Hepatocyte (in vitro differentiated cells): ENCODE measurements around the gene SLC19A1. TPM values are rescaled to one million over a fixed set of nuclear protein-coding genes. Genes with fewer than 3 reads are reported as not detected.

ENCODE experiments used
- DNase-seq: peaks from one replicate; pipeline ENCODE4 v3.0.0-alpha.2; 2016; ENCODE audit warnings: low spot score
- H2AFZ ChIP-seq: fragments of 200-600 bp; sonication (generic); 2 replicates; pipeline ENCODE4 v1.6.0; 2016; ENCODE audit warnings: antibody characterized with exemption, mild to moderate bottlenecking
- H3K27ac ChIP-seq: fragments of 200-600 bp; sonication (generic); 2 replicates; pipeline ENCODE4 v1.5.1; 2016; ENCODE audit warnings: mild to moderate bottlenecking
- H3K27me3 ChIP-seq: fragments of 200-600 bp; sonication (generic); 2 replicates; pipeline ENCODE4 v1.6.1; 2016
- H3K36me3 ChIP-seq: fragments of 200-600 bp; sonication (generic); replicated peaks from 2 replicates; pipeline ENCODE4 v1.5.1; 2016; ENCODE audit warnings: low read depth; ENCODE audit not compliant: insufficient read depth
- H3K4me1 ChIP-seq: fragments of 200-600 bp; sonication (generic); 2 replicates; pipeline ENCODE4 v1.5.1; 2016; ENCODE audit warnings: mild to moderate bottlenecking, moderate library complexity; ENCODE audit not compliant: insufficient read depth
- H3K4me2 ChIP-seq: fragments of 200-600 bp; sonication (generic); 2 replicates; pipeline ENCODE4 v1.6.0; 2016
- H3K4me3 ChIP-seq: fragments of 200-600 bp; sonication (generic); 2 replicates; pipeline ENCODE4 v1.5.1; 2016; ENCODE audit warnings: mild to moderate bottlenecking
- H3K79me2 ChIP-seq: fragments of 200-600 bp; sonication (generic); 2 replicates; pipeline ENCODE4 v1.6.0; 2017; ENCODE audit warnings: mild to moderate bottlenecking
- H3K9me2 ChIP-seq: fragments of 200-600 bp; sonication (generic); replicated peaks from 2 replicates; pipeline ENCODE4 v1.6.0; 2017; ENCODE audit warnings: mild to moderate bottlenecking; ENCODE audit not compliant: insufficient read depth
- H3K9me3 ChIP-seq: fragments of 200-600 bp; sonication (generic); 2 replicates; pipeline ENCODE4 v1.5.1; 2016; ENCODE audit warnings: low read depth, mild to moderate bottlenecking
- H4K20me1 ChIP-seq: fragments of 200-600 bp; sonication (generic); 2 replicates; pipeline ENCODE4 v1.6.0; 2016; ENCODE audit warnings: mild to moderate bottlenecking; ENCODE audit not compliant: insufficient read depth, poor library complexity, severe bottlenecking
- EZH2 ChIP-seq: fragments of 200-600 bp; sonication (generic); IDR thresholded peaks from 2 replicates; pipeline ENCODE4 v1.6.1; 2016; ENCODE audit warnings: antibody characterized with exemption, mild to moderate bottlenecking, borderline replicate concordance
- EZH2phosphoT487 ChIP-seq: fragments of 200-600 bp; sonication (generic); IDR thresholded peaks from one replicate; pipeline ENCODE4 v1.6.1; 2018; ENCODE audit warnings: antibody characterized with exemption, mild to moderate bottlenecking, low read depth, moderate library complexity; ENCODE audit not compliant: unreplicated experiment, severe bottlenecking
- WGBS: methylation state at CpG from one replicate; pipeline ENCODE4 v1.1.6; 2016; ENCODE audit warnings: low lambda C conversion rate; ENCODE audit errors: missing lambda C conversion rate; 5-methylcytosine and 5-hydroxymethylcytosine counted together
- polyA plus RNA-seq: library from polyadenylated mRNA; unstranded; fragments of >200 nt; fragmentation: Nextera tagmentation; extraction: Ambion mirVana; gene quantifications from 2 replicates; pipeline ENCODE4 v1.2.1, GENCODE V29; 2016
- total RNA-seq: library from RNA; depleted of rRNA; stranded (reverse); fragments of >200 nt; gene quantifications from 2 replicates; pipeline ENCODE4 v1.2.3, GENCODE V29; 2014
- TF ChIP-seq, protein P1 (sequence below): fragments of 200-600 bp; sonication (generic); IDR thresholded peaks from 2 replicates; pipeline ENCODE4 v1.5.1; 2016; ENCODE audit warnings: antibody characterized with exemption, mild to moderate bottlenecking; ENCODE audit not compliant: poor library complexity

The SLC19A1 gene
- total and polyA plus RNA-seq, 2 experiments from 2014 or later = 7.7 to 24.8 TPM

DNA sequence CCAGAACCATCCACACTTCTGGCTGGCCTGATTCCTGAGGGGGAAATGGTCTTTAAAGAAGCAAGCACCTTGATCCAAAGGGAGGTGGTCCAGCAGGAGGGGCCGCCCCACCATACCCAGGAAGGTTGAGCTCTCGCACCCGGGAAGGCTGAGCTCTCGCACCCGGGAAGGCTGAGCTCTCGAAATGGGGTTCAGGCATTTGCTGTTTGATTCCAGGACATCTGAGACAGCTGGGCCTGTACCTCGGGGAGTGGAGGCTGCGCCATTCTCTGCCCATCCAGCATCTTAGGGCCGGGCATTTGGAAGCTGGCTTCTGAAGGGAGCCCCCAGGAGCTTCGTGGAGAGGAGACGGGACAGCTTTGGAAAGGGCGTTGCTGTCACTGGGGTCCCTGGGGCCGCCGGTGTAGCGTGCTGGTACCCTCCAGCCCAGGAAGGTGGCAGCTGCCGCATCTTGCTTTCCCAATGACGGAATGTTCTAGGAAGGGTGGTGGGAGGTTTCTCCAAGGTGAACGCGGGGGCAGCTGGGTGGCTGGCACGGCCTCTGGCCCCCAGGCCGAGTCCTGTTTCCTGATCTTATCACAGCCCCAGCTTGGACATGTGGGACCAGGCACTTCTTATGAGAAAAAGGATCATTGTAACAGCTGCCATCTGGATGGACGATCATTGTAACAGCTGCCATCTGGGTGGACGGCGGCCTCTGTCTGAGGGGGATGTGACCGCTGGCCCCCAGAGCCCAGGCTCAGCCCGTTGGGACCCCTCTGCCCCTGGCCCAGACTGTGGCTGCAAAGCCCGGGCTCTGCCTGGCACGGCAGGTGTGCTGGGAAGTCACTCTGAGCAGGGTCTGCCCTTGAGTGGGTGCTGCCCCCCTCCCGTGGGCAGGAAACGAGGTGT lies 75.7 kb downstream of the SLC19A1 start:
- no peak for DNase-seq
- 93% methylated on average over 26 of the region's 30 CpGs for WGBS
- no peaks in the 10 kb centered on the region for H3K27me3 ChIP-seq
- TF ChIP-seq EZH2phosphoT487 (no peak), EZH2 (no peak)
- TF ChIP-seq, protein P1, sequence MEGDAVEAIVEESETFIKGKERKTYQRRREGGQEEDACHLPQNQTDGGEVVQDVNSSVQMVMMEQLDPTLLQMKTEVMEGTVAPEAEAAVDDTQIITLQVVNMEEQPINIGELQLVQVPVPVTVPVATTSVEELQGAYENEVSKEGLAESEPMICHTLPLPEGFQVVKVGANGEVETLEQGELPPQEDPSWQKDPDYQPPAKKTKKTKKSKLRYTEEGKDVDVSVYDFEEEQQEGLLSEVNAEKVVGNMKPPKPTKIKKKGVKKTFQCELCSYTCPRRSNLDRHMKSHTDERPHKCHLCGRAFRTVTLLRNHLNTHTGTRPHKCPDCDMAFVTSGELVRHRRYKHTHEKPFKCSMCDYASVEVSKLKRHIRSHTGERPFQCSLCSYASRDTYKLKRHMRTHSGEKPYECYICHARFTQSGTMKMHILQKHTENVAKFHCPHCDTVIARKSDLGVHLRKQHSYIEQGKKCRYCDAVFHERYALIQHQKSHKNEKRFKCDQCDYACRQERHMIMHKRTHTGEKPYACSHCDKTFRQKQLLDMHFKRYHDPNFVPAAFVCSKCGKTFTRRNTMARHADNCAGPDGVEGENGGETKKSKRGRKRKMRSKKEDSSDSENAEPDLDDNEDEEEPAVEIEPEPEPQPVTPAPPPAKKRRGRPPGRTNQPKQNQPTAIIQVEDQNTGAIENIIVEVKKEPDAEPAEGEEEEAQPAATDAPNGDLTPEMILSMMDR = no peak
- no peak overlapping the region for H2AFZ ChIP-seq
- H3K4me2 ChIP-seq = no peak overlapping the region
- peaks cover 11% of the 10 kb centered on the region for H3K9me3 ChIP-seq
- peaks cover 25% of the 10 kb centered on the region for H3K4me1 ChIP-seq
- no peaks in the 10 kb centered on the region for H3K9me2 ChIP-seq
- no peak overlapping the region for H3K27ac ChIP-seq
- H3K79me2 ChIP-seq = peaks cover 21% of the 10 kb centered on the region
- no peak overlapping the region for H3K4me3 ChIP-seq
- no peaks in the 10 kb centered on the region for H3K36me3 ChIP-seq
- H4K20me1 ChIP-seq = no peaks in the 10 kb centered on the region

DNA sequence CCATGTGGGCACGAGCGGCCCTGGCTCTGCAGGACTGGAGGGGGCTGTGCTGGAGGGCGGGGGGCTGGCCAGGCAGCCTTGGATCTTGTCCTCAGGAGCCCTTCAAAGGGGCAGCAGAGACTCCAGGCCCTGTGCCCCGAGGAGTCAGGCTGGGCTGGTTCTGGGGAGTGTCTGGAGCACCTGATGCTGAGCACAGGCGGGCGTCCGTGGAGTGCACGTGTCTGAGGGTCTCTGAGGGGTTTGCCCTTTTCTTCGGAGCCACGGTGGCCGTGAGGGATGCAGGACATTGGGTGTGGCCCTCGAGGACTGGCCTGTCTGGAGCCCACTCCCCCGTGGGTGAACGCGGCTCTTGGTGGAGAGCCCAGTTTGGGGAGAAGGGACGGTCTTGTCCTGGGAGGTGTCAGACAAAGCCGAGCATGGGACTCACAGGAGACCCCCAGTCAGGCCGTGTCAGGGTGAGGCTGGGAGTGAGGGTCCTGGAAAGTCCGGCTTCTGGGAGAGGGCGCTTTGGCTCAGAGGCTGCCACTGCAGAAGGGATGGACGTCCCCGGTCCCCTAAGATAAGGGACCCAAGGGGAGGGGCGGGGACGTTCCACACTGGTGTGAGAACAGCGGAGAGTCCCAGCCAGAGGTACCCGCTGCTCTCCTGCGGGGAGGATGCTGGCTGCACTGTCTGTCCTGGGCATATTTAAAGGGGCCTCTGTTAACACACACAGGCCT lies 76.5 kb downstream of the SLC19A1 start:
- TF ChIP-seq EZH2 (no peak), EZH2phosphoT487 (no peak)
- TF ChIP-seq, protein P1 = no peak
- H3K4me3 ChIP-seq = no peak overlapping the region
- 91% methylated on average over 22 of the region's 27 CpGs for WGBS

DNA sequence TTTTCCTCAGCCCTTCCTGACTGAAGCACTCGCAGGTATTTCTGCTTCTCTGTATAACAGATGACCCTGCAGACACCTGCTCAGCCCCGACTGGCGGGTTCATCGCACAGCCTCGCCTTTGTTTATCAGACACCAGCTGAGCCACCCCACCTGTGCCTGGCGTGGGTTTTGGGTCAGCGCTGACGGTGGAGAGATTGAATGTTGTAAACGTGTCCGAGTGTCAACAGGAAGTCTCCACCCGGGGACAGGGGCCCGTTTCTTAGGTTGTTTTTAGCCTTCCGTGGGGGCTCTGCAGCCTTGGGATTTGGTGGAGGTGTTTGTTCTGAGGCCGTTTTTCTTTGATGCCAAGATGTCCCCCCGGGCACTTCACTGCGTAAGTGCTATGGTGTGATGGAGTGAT lies 77.1 kb downstream of the SLC19A1 start:
- H3K9me3 ChIP-seq = peaks cover 11% of the 10 kb centered on the region
- no peaks in the 10 kb centered on the region for H3K27me3 ChIP-seq
- no peak overlapping the region for H3K4me2 ChIP-seq
- no peak overlapping the region for H3K4me3 ChIP-seq
- H3K79me2 ChIP-seq = peaks cover 25% of the 10 kb centered on the region
- TF ChIP-seq EZH2 = no peak
- TF ChIP-seq EZH2phosphoT487 = no peak
- TF ChIP-seq, protein P1 = no peak
- no peak overlapping the region for H2AFZ ChIP-seq
- no peak for DNase-seq
- no peaks in the 10 kb centered on the region for H3K36me3 ChIP-seq
- WGBS = 74% methylated on average over 16 of the region's 16 CpGs
- no peaks in the 10 kb centered on the region for H3K9me2 ChIP-seq
- H4K20me1 ChIP-seq = no peaks in the 10 kb centered on the region
- no peak overlapping the region for H3K27ac ChIP-seq
- H3K4me1 ChIP-seq = peaks cover 20% of the 10 kb centered on the region

More for the DNA sequence above, 76.5 kb downstream of the SLC19A1 start:
- Histone ChIP-seq H3K9me3 (peaks cover 11% of the 10 kb centered on the region), H2AFZ (no peak overlapping the region), H3K9me2 (no peaks in the 10 kb centered on the region), H3K4me2 (no peak overlapping the region), H3K27ac (no peak overlapping the region), H3K79me2 (peaks cover 25% of the 10 kb centered on the region), H4K20me1 (no peaks in the 10 kb centered on the region), H3K36me3 (no peaks in the 10 kb centered on the region), H3K27me3 (no peaks in the 10 kb centered on the region), H3K4me1 (peaks cover 19% of the 10 kb centered on the region)
- DNase-seq = no peak
